H1 (cell line): ENCODE measurements around the gene RBP3. TPM values are rescaled to one million over a fixed set of nuclear protein-coding genes. Genes with fewer than 3 reads are reported as not detected.

Source experiments
- CBX8 ChIP-seq: fragments of 300-800, 300-1000 bp; sonication (generic); IDR thresholded peaks from 2 replicates; pipeline ENCODE4 v1.7.1; 2016; ENCODE audit warnings: low read depth, low read length, borderline replicate concordance
- KDM5A ChIP-seq: fragments of 200-600 bp; IDR thresholded peaks from 2 replicates; pipeline ENCODE4 v1.7.1; 2012; ENCODE audit warnings: mild to moderate bottlenecking, low read length, inconsistent platforms, mixed read lengths
- MAFK ChIP-seq: IDR thresholded peaks from 2 replicates; pipeline ENCODE4 v1.6.1; 2012; ENCODE audit warnings: low read depth, mild to moderate bottlenecking, improper control_type of control experiment, low read length
- SAP30 ChIP-seq: fragments of 300-600 bp; sonication (generic); IDR thresholded peaks from 2 replicates; pipeline ENCODE4 v1.7.1; 2012; ENCODE audit warnings: low read length, moderate library complexity, mild to moderate bottlenecking, inconsistent platforms; ENCODE audit not compliant: insufficient read depth, insufficient replicate concordance
- TCF12 ChIP-seq: IDR thresholded peaks from 2 replicates; pipeline ENCODE4 v1.6.1; 2011; ENCODE audit warnings: low read depth, mild to moderate bottlenecking, low read length
- TEAD4 ChIP-seq: IDR thresholded peaks from 2 replicates; pipeline ENCODE4 v1.6.1; 2012; ENCODE audit warnings: low read depth, low read length, inconsistent platforms, mixed read lengths
- YY1 ChIP-seq: IDR thresholded peaks from 2 replicates; pipeline ENCODE4 v1.6.1; 2011; ENCODE audit warnings: low read depth, mild to moderate bottlenecking, low read length
- polyA plus RNA-seq, 7 experiments: library from polyadenylated mRNA; depleted of rRNA in 3 of 7; stranded (reverse) in 5 of 7; unstranded in 2 of 7; fragments of >200 nt in 5 of 7; fragments of 200-250 nt in 2 of 7; gene quantifications; 1 replicate in 5 of 7; 2 replicates in 1 of 7; 4 replicates in 1 of 7; pipeline versions ENCODE4 v1.2.1 to v1.2.3, GENCODE V29; 2011 to 2013; ENCODE audit warnings: missing spikeins in 2 of 7, mixed read lengths in 2 of 7
- total RNA-seq: library from RNA; stranded (reverse); fragmentation: NEBNext Ultra II Directional; extraction: Animal tissue kit (Norgen Biotek cat#: 25700); gene quantifications from 2 replicates; pipeline ENCODE4 v1.2.1, GENCODE V29; 2021
- TF ChIP-seq, protein P1 (sequence below): IDR thresholded peaks from 2 replicates; pipeline ENCODE4 v1.6.1; 2011; ENCODE audit warnings: low read depth, mild to moderate bottlenecking, low read length; ENCODE audit not compliant: insufficient read depth

The RBP3 gene
- total and polyA plus RNA-seq, 2 of the 8 experiments (the other 6 are each of a cell fraction or from before 2014, with no cell fraction given) = not detected

DNA sequence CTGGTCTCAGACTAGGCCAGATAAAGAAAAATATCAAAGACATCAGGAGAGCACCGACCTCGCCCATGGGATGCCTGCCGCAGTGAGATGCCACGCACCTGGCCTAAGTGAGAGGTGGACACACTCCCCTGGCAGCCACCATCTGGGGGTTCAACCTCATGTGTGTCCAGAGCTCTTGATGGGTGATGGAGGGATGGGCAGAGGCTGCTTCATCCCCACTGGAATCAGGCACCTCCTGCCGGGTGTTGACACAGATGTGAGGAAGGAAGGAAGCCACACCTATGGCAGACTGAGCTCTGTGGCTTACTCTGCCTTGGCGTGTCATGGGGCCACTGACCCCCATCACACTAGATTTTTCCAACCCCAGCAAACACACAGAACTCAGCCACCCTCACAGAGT, 24.6 kb downstream of the RBP3 start (continued):
- TF ChIP-seq, protein P1, sequence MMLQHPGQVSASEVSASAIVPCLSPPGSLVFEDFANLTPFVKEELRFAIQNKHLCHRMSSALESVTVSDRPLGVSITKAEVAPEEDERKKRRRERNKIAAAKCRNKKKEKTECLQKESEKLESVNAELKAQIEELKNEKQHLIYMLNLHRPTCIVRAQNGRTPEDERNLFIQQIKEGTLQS = no peak
- TF ChIP-seq SAP30 = no peak
- TF ChIP-seq KDM5A = no peak
- no peak for TF ChIP-seq TCF12
- TF ChIP-seq MAFK = no peak
- TF ChIP-seq CBX8 = no peak
- no peak for TF ChIP-seq TEAD4
- no peak for TF ChIP-seq YY1
